GM23338 (cell line): ENCODE measurements around the gene RPL28. TPM values are rescaled to one million over a fixed set of nuclear protein-coding genes. Genes with fewer than 3 reads are reported as not detected.

Experiments
- ATAC-seq: fragments of 200-7000 bp; cut with Tn5 transposase; 3 replicates; pipeline ENCODE4 v1.9.1; 2020
- DNase-seq: peaks from one replicate; pipeline ENCODE4 v3.0.0-alpha.2; 2015; ENCODE audit warnings: low spot score
- H2AFZ ChIP-seq: fragments of 200-600 bp; sonication (generic); 2 replicates; pipeline ENCODE4 v1.8.0; 2016; ENCODE audit warnings: antibody characterized with exemption, mild to moderate bottlenecking, moderate library complexity
- H3F3A ChIP-seq: fragments of 200-600 bp; sonication (generic); replicated peaks from 2 replicates; pipeline ENCODE4 v1.8.0; 2017; ENCODE audit warnings: antibody characterized with exemption, mixed run types, low read depth
- H3K27ac ChIP-seq: fragments of 200-600 bp; sonication (generic); 2 replicates; pipeline ENCODE4 v1.6.1; 2016; ENCODE audit warnings: low read depth
- H3K27me3 ChIP-seq: fragments of 200-600 bp; sonication (generic); 2 replicates; pipeline ENCODE4 v1.8.0; 2016; ENCODE audit warnings: mild to moderate bottlenecking, mixed run types, moderate library complexity; ENCODE audit not compliant: insufficient read depth
- H3K36me3 ChIP-seq: fragments of 200-600 bp; sonication (generic); 2 replicates; pipeline ENCODE4 v1.8.0; 2016; ENCODE audit warnings: mild to moderate bottlenecking; ENCODE audit not compliant: insufficient read depth
- H3K4me1 ChIP-seq: fragments of 200-600 bp; sonication (generic); 2 replicates; pipeline ENCODE4 v1.8.0; 2016; ENCODE audit warnings: mild to moderate bottlenecking, moderate library complexity; ENCODE audit not compliant: insufficient read depth
- H3K4me2 ChIP-seq: fragments of 200-600 bp; sonication (generic); 2 replicates; pipeline ENCODE4 v1.7.1; 2017; ENCODE audit warnings: mixed run types
- H3K4me3 ChIP-seq: fragments of 200-600 bp; sonication (generic); 2 replicates; pipeline ENCODE4 v1.6.1; 2016; ENCODE audit warnings: mixed run types
- H3K79me2 ChIP-seq: fragments of 200-600 bp; sonication (generic); replicated peaks from 2 replicates; pipeline ENCODE4 v1.8.0; 2017; ENCODE audit warnings: mild to moderate bottlenecking; ENCODE audit not compliant: insufficient read depth
- H3K9me2 ChIP-seq: fragments of 200-600 bp; sonication (generic); 2 replicates; pipeline ENCODE4 v1.8.0; 2017; ENCODE audit not compliant: insufficient read depth
- H4K20me1 ChIP-seq: fragments of 200-600 bp; sonication (generic); replicated peaks from 2 replicates; pipeline ENCODE4 v1.8.0; 2017; ENCODE audit warnings: mild to moderate bottlenecking; ENCODE audit not compliant: insufficient read depth
- H3K27ac Mint-ChIP-seq: 2 replicates; pipeline ENCODE4 v1.8.0; 2020; ENCODE audit warnings: inconsistent platforms, mild to moderate bottlenecking, moderate library complexity, mixed read lengths
- H3K27me3 Mint-ChIP-seq: 3 replicates; pipeline ENCODE4 v1.8.0; 2022; ENCODE audit warnings: low read depth, mild to moderate bottlenecking, moderate library complexity, mixed read lengths, inconsistent platforms; ENCODE audit not compliant: insufficient read depth, poor library complexity
- H3K36me3 Mint-ChIP-seq: 3 replicates; pipeline ENCODE4 v1.8.0; 2021; ENCODE audit warnings: low read depth, mild to moderate bottlenecking, inconsistent platforms, moderate library complexity, mixed read lengths
- H3K4me1 Mint-ChIP-seq: 3 replicates; pipeline ENCODE4 v1.8.0; 2020; ENCODE audit warnings: mild to moderate bottlenecking, inconsistent platforms, mixed read lengths
- H3K4me3 Mint-ChIP-seq: 3 replicates; pipeline ENCODE4 v1.8.0; 2021; ENCODE audit warnings: moderate library complexity, mild to moderate bottlenecking, inconsistent platforms, mixed read lengths
- H3K9me3 Mint-ChIP-seq: 3 replicates; pipeline ENCODE4 v1.8.0; 2020; ENCODE audit warnings: moderate library complexity, mild to moderate bottlenecking, inconsistent platforms, mixed read lengths
- CTCF ChIP-seq, 2 experiments: fragments of 200-600 bp in 1 of 2; sonication (generic) in 1 of 2; conservative IDR thresholded peaks; 2 replicates each; pipeline versions ENCODE4 v1.5.1 to v1.6.1; 2016 to 2017; ENCODE audit warnings: antibody characterized with exemption in 2 of 2, low read depth in 2 of 2, mild to moderate bottlenecking in 2 of 2, moderate library complexity in 1 of 2
- ETS1 ChIP-seq: IDR thresholded peaks from 2 replicates; pipeline ENCODE4 v1.6.1; 2016; ENCODE audit warnings: antibody characterized with exemption
- POLR2AphosphoS5 ChIP-seq: IDR thresholded peaks from 2 replicates; pipeline ENCODE4 v1.6.1; 2016; ENCODE audit warnings: antibody characterized with exemption, low read depth
- STAT1 ChIP-seq: IDR thresholded peaks from one replicate; pipeline ENCODE4 v1.6.1; 2016; ENCODE audit warnings: antibody characterized with exemption; ENCODE audit not compliant: unreplicated experiment
- ZNF114 ChIP-seq: fragments of 250-450 bp; sonication (Bioruptor Pico); IDR thresholded peaks from 2 replicates; pipeline ENCODE4 v1.5.0; 2020; ENCODE audit warnings: mild to moderate bottlenecking, moderate library complexity
- ZNF462 ChIP-seq: fragments of 250-450 bp; sonication (Bioruptor Pico); IDR thresholded peaks from 2 replicates; pipeline ENCODE4 v1.5.0; 2020; ENCODE audit warnings: mild to moderate bottlenecking, moderate library complexity
- polyA plus RNA-seq: library from polyadenylated mRNA; unstranded; fragments of >200 nt; fragmentation: Nextera tagmentation; extraction: Ambion mirVana; gene quantifications from 2 replicates; pipeline ENCODE4 v1.2.1, GENCODE V29; 2016
- total RNA-seq: library from RNA; depleted of rRNA; stranded (reverse); fragments of >200 nt; shearing (Covaris generic); gene quantifications from 2 replicates; pipeline ENCODE4 v1.2.3, GENCODE V29; 2014

RPL28 gene
- total and polyA plus RNA-seq, 2 experiments from 2014 or later, result 737 to 1,528 TPM

GRCh38 chr19:55441319-55441691 lies 55.6 kb downstream of the RPL28 start:
- peak overlapping the region; percentile 87 for H3K4me2 ChIP-seq
- Mint-ChIP-seq H3K4me1 (peaks cover 25% of the 10 kb centered on the region), H3K27me3 (peaks cover 82% of the 10 kb centered on the region), H3K27ac (no peak overlapping the region), H3K4me3 (peak overlapping the region; percentile 73), H3K9me3 (no peaks in the 10 kb centered on the region; the same call in none of the 3 replicates), H3K36me3 (no peaks in the 10 kb centered on the region; the same call in 2 of the 3 replicates)
- H4K20me1 ChIP-seq, result no peaks in the 10 kb centered on the region
- ATAC-seq (peak; percentile 20), DNase-seq (peak; percentile 54)
- peaks cover 12% of the 10 kb centered on the region; the same call in 1 of the 2 replicates for H3K4me1 ChIP-seq
- H3K27ac ChIP-seq, result no peak overlapping the region
- peaks cover 80% of the 10 kb centered on the region for H3K27me3 ChIP-seq
- no peaks in the 10 kb centered on the region for H3K36me3 ChIP-seq
- no peaks in the 10 kb centered on the region for H3K79me2 ChIP-seq
- H2AFZ ChIP-seq, result peak overlapping the region; percentile 84
- TF ChIP-seq POLR2AphosphoS5, result no peak
- TF ChIP-seq STAT1, result no peak
- no peak for TF ChIP-seq CTCF (conservative IDR thresholded peaks at IDR 0.05; ENCODE audit: low read depth in 2 of 2)
- no peak for TF ChIP-seq ZNF462 (CRISPR knock-in tag)
- TF ChIP-seq ZNF114, result no peak
- no peak for TF ChIP-seq ETS1
- peaks cover 9% of the 10 kb centered on the region for H3F3A ChIP-seq
- H3K9me2 ChIP-seq, result no peaks in the 10 kb centered on the region
- peak overlapping the region; percentile 67 for H3K4me3 ChIP-seq
